ENCODE results near the gene FCER2. TPM values are rescaled to one million over a fixed set of nuclear protein-coding genes. Genes with fewer than 3 reads are reported as not detected.

The FCER2 gene
- total RNA-seq, 1 experiment from 2014 or later = not detected

DNA sequence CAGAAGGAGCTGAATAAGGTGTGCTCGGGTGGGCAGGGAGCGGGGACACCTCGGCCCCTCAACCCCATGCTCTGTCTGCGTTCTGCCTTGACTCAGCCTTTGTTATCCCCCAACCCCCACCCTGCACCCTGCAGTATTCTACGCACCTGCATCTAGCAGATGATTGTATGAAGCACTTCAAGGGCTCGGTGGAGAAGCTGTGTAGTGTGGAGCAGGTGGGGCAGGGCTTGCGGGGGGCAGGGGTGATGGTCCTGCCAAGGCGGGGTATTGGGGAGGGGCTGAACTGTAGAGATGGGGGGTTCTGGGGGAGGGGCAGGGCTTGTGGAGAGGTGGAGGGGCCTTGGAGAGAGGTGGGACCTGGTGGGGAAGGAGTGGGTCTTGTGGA, 58.9 kb downstream of the FCER2 start:
- Histone ChIP-seq H3K4me3 (ENCODE audit: low read length) (no peak overlapping the region), H3F3A (ENCODE audit: low read length, unreplicated experiment) (no peaks in the 10 kb centered on the region), H3K9ac (ENCODE audit: low read length) (no peak overlapping the region), H3K9me3 (ENCODE audit: low read length) (no peaks in the 10 kb centered on the region), H3K79me2 (ENCODE audit: low read length) (peaks cover 14% of the 10 kb centered on the region), H3K4me2 (ENCODE audit: low read length) (no peak overlapping the region), H3K27ac (ENCODE audit: low read length) (no peak overlapping the region), H3K36me3 (ENCODE audit: low read depth, low read length) (peaks cover 7% of the 10 kb centered on the region; the same call in 1 of the 2 replicates), H3K27me3 (ENCODE audit: low read length) (no peaks in the 10 kb centered on the region), H3K4me1 (ENCODE audit: insufficient read depth, low read length) (no peaks in the 10 kb centered on the region), H3K9me2 (replicated peaks; ENCODE audit: low read length) (no peaks in the 10 kb centered on the region), H4K20me1 (ENCODE audit: low read length) (no peaks in the 10 kb centered on the region), H2AFZ (ENCODE audit: low read length) (no peak overlapping the region)
- intact Hi-C loops (cut with micrococcal nuclease) = no loop called here
- CTCF ChIA-PET = no interaction called here
- TF ChIP-seq, protein P1, sequence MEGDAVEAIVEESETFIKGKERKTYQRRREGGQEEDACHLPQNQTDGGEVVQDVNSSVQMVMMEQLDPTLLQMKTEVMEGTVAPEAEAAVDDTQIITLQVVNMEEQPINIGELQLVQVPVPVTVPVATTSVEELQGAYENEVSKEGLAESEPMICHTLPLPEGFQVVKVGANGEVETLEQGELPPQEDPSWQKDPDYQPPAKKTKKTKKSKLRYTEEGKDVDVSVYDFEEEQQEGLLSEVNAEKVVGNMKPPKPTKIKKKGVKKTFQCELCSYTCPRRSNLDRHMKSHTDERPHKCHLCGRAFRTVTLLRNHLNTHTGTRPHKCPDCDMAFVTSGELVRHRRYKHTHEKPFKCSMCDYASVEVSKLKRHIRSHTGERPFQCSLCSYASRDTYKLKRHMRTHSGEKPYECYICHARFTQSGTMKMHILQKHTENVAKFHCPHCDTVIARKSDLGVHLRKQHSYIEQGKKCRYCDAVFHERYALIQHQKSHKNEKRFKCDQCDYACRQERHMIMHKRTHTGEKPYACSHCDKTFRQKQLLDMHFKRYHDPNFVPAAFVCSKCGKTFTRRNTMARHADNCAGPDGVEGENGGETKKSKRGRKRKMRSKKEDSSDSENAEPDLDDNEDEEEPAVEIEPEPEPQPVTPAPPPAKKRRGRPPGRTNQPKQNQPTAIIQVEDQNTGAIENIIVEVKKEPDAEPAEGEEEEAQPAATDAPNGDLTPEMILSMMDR (conservative IDR thresholded peaks at IDR 0.05; ENCODE audit: low read depth, low read length) = no peak
- no peak for TF ChIP-seq EZH2phosphoT487 (IDR thresholded peaks at IDR 0.05; ENCODE audit: borderline replicate concordance, low read length)
- TF ChIP-seq EZH2 (IDR thresholded peaks at IDR 0.05; ENCODE audit: low read length, unreplicated experiment) = no peak
- no peak for ATAC-seq
- BruUV-seq (replicated peaks) = no TSS peak
- no peak for DNase-seq
- POLR2A ChIA-PET (ENCODE audit: unreplicated experiment) = interaction anchor here (0.6 kb wide), 1 partner anchor 10 kb away, joined by 4 read pairs; the partner anchor contains the start of gene PCP2

DNA sequence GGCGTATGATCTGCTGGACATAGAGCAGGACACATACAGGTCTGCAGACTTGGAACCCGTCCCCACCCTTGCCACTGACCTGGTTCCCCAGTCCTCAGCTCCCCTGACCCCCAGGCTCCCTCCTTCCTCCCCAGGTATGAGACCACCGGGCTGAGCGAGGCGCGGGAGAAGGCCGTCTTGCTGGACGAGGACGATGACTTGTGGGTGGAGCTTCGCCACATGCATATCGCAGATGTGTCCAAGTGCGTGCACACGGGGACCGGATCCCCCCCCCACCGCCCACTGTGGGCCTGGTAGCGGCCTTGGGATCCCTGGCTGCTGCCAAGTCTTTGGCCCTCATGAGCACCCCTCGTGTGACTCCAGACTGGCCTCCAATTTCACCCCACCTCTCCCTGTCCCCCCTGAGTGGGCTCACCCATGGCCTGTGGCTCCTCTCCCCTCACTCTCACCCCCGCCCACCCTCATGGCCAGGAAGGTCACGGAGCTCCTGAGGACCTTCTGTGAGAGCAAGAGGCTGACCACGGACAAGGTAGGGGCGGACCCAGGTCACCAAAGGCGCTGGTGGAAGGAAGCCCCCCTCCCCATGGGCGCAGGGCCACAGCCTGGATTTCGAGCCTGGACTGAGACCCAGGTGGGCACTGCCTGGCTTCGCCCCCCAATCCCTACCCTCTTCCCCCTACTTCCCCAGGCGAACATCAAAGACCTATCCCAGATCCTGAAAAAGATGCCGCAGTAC, 59.5 kb downstream of the FCER2 start:
- H4K20me1 ChIP-seq (ENCODE audit: low read length) = no peaks in the 10 kb centered on the region
- H3F3A ChIP-seq (ENCODE audit: low read length, unreplicated experiment) = no peaks in the 10 kb centered on the region
- no peaks in the 10 kb centered on the region for H3K27me3 ChIP-seq (ENCODE audit: low read length)
- TF ChIP-seq EZH2 (IDR thresholded peaks at IDR 0.05; ENCODE audit: low read length, unreplicated experiment) (no peak), EZH2phosphoT487 (IDR thresholded peaks at IDR 0.05; ENCODE audit: borderline replicate concordance, low read length) (no peak)
- TF ChIP-seq, protein P1 (conservative IDR thresholded peaks at IDR 0.05; ENCODE audit: low read depth, low read length) = no peak
- DNase-seq (no peak), ATAC-seq (no peak)
- H3K4me1 ChIP-seq (ENCODE audit: insufficient read depth, low read length) = no peaks in the 10 kb centered on the region
- H3K9me2 ChIP-seq (replicated peaks; ENCODE audit: low read length) = no peaks in the 10 kb centered on the region
- H3K9ac ChIP-seq (ENCODE audit: low read length) = no peak overlapping the region
- no peak overlapping the region for H3K4me3 ChIP-seq (ENCODE audit: low read length)
- H3K79me2 ChIP-seq (ENCODE audit: low read length) = peaks cover 19% of the 10 kb centered on the region
- intact Hi-C loops (cut with micrococcal nuclease) = no loop called here
- POLR2A ChIA-PET (ENCODE audit: unreplicated experiment) = no interaction called here
- CTCF ChIA-PET = no interaction called here
- H3K36me3 ChIP-seq (ENCODE audit: low read depth, low read length) = peaks cover 7% of the 10 kb centered on the region; the same call in 1 of the 2 replicates
- no peak overlapping the region for H3K4me2 ChIP-seq (ENCODE audit: low read length)
- H2AFZ ChIP-seq (ENCODE audit: low read length) = no peak overlapping the region
- H3K9me3 ChIP-seq (ENCODE audit: low read length) = no peaks in the 10 kb centered on the region
- no TSS peak for BruUV-seq (replicated peaks)
- H3K27ac ChIP-seq (ENCODE audit: low read length) = no peak overlapping the region

All from PC-3 (cell line).